Smooth muscle cell (in vitro differentiated cells): ENCODE results near the gene SIT1. TPM values are rescaled to one million over a fixed set of nuclear protein-coding genes. Genes with fewer than 3 reads are reported as not detected.
"Not testable (repeated sequence)": the region's sequence is repeated elsewhere in the genome, so short reads cannot be mapped to it uniquely, and the experiment has no call there.

Source experiments
- DNase-seq: peaks from one replicate; lab custom pipeline; 2025; ENCODE audit not compliant: unreplicated experiment; lab: John Stamatoyannopoulos, UW
- H2AFZ ChIP-seq: fragments of 200-600 bp; sonication (generic); 2 replicates; pipeline ENCODE4 v1.6.0; 2016; ENCODE audit warnings: antibody characterized with exemption, low read depth, mild to moderate bottlenecking
- H3F3A ChIP-seq: fragments of 200-600 bp; sonication (generic); 2 replicates; pipeline ENCODE4 v1.6.0; 2017; ENCODE audit warnings: antibody characterized with exemption, low read depth
- H3K27ac ChIP-seq: fragments of 200-600 bp; sonication (generic); 2 replicates; pipeline ENCODE4 v1.5.1; 2016; ENCODE audit warnings: low read depth, mild to moderate bottlenecking
- H3K27me3 ChIP-seq: fragments of 200-600 bp; sonication (generic); 2 replicates; pipeline ENCODE4 v1.6.1; 2016; ENCODE audit warnings: low read depth, mild to moderate bottlenecking
- H3K36me3 ChIP-seq: fragments of 200-600 bp; sonication (generic); 2 replicates; pipeline ENCODE4 v1.5.1; 2016; ENCODE audit warnings: low read depth
- H3K4me1 ChIP-seq: fragments of 200-600 bp; sonication (generic); 2 replicates; pipeline ENCODE4 v1.5.1; 2016; ENCODE audit warnings: low read depth
- H3K4me2 ChIP-seq: fragments of 200-600 bp; sonication (generic); 2 replicates; pipeline ENCODE4 v1.6.0; 2016; ENCODE audit warnings: mild to moderate bottlenecking
- H3K4me3 ChIP-seq: fragments of 200-600 bp; sonication (generic); 2 replicates; pipeline ENCODE4 v1.5.1; 2016; ENCODE audit warnings: mild to moderate bottlenecking
- H3K79me2 ChIP-seq: fragments of 200-600 bp; sonication (generic); 2 replicates; pipeline ENCODE4 v1.6.0; 2016; ENCODE audit warnings: low read depth, mild to moderate bottlenecking
- H3K9ac ChIP-seq: fragments of 200-600 bp; sonication (generic); 2 replicates; pipeline ENCODE4 v1.6.0; 2016; ENCODE audit warnings: low read depth
- H3K9me3 ChIP-seq: fragments of 200-600 bp; sonication (generic); replicated peaks from 2 replicates; pipeline ENCODE4 v1.5.1; 2016; ENCODE audit warnings: low read depth
- H4K20me1 ChIP-seq: fragments of 200-600 bp; sonication (generic); 2 replicates; pipeline ENCODE4 v1.6.0; 2016; ENCODE audit warnings: low read depth
- WGBS: methylation state at CpG from one replicate; pipeline ENCODE4 v1.1.7; 2016; ENCODE audit warnings: low lambda C conversion rate; 5-methylcytosine and 5-hydroxymethylcytosine counted together
- polyA plus RNA-seq: library from polyadenylated mRNA; unstranded; fragments of >200 nt; fragmentation: Nextera tagmentation; extraction: Ambion mirVana; gene quantifications from 2 replicates; pipeline ENCODE4 v1.2.1, GENCODE V29; 2016
- total RNA-seq: library from RNA; depleted of rRNA; stranded (reverse); fragments of >200 nt; gene quantifications from 2 replicates; pipeline ENCODE4 v1.2.3, GENCODE V29; 2014
- TF ChIP-seq, protein P1 (sequence below): fragments of 200-600 bp; sonication (generic); IDR thresholded peaks from 2 replicates; pipeline ENCODE4 v1.5.1; 2017; ENCODE audit warnings: borderline replicate concordance, mild to moderate bottlenecking, antibody characterized with exemption; ENCODE audit not compliant: insufficient read depth, poor library complexity, severe bottlenecking

Gene SIT1
- total and polyA plus RNA-seq, 2 experiments from 2014 or later: not detected

DNA sequence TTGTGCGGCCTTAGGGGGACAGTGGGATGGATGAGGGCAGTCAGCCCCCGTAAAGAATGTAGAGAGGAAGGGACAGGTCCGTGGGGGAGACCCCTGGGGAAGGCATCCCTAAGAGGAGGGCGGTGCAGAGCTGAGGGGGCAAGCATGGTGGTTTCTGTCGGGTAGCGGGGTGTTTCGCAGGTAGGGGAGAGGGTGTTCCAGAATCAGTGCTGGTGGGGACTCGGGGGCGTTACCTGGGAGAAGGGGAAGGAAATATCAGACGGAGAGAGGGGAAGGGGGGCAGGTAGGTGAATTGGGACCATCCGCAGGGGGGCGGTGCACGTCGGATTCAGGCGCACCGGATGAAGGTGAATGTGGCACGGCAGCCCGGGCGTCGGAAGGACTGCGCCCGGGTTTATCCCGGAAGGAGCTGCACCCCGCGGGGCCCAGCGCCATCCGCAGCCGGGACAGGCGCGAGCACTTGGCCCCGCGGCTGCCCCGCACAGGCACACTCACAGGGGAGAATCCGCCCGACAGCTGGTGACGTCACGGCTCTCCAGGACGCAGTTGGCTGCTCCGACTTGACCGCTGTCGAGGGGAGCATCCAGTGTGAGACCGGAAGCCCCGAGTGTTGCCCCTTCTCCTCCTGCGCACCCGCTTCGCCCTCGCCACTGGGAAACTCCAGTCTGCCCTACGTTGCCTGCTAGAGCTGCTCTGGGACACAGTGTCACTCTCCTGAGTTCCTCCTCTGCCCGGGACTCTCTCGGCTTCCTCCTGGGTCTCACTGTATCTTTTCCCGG, 33.9 kb downstream of the SIT1 start:
- DNase-seq: peak; percentile 11
- no peak overlapping the region for H3K9ac ChIP-seq
- peak overlapping the region; percentile 78 for H3K4me2 ChIP-seq
- no peaks in the 10 kb centered on the region for H3F3A ChIP-seq
- H3K9me3 ChIP-seq: no peaks in the 10 kb centered on the region
- TF ChIP-seq, protein P1, sequence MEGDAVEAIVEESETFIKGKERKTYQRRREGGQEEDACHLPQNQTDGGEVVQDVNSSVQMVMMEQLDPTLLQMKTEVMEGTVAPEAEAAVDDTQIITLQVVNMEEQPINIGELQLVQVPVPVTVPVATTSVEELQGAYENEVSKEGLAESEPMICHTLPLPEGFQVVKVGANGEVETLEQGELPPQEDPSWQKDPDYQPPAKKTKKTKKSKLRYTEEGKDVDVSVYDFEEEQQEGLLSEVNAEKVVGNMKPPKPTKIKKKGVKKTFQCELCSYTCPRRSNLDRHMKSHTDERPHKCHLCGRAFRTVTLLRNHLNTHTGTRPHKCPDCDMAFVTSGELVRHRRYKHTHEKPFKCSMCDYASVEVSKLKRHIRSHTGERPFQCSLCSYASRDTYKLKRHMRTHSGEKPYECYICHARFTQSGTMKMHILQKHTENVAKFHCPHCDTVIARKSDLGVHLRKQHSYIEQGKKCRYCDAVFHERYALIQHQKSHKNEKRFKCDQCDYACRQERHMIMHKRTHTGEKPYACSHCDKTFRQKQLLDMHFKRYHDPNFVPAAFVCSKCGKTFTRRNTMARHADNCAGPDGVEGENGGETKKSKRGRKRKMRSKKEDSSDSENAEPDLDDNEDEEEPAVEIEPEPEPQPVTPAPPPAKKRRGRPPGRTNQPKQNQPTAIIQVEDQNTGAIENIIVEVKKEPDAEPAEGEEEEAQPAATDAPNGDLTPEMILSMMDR: no peak
- H3K4me1 ChIP-seq: peaks cover 3% of the 10 kb centered on the region
- no peak overlapping the region for H3K27ac ChIP-seq
- H3K79me2 ChIP-seq: no peaks in the 10 kb centered on the region
- peaks cover 52% of the 10 kb centered on the region for H3K27me3 ChIP-seq
- peak overlapping the region; percentile 77 for H2AFZ ChIP-seq
- 12% methylated on average over 44 of the region's 51 CpGs for WGBS
- H3K36me3 ChIP-seq: no peaks in the 10 kb centered on the region
- no peaks in the 10 kb centered on the region for H4K20me1 ChIP-seq
- H3K4me3 ChIP-seq: peak overlapping the region; percentile 40

DNA sequence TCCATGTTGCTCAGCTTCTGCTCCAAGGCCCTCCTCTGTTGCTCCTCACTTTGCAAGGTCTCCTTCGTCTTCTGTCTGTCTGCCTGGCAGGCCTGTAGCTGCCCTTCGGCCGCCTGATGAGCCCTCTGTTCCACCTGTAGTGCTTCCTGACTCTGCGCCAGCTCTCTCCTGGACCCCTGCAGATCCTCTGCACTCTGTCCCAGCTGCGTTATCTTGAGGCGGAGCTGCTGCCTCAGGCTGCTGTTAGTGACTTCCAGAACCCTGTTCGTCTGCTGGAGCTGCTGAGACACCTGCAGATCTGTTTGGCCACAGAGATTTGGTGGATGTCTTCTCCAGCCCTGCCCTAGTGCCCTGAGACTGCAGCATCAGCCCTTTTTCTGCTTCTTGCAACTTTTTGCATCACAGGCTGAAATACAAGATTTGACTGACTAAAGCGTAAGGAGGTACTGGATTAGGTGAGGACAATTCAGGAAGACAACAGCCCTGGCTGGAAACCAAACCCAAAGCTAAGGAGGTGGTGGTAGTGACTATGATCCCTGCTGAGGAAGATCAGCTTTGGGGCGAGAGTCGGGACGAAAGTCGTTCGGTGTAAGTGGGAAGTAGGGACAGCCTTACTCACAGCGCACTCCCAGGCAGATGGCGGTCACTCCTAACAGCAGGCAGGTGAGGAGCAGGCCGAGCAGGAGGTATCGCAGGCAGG, 34.6 kb downstream of the SIT1 start:
- Histone ChIP-seq H2AFZ (no peak overlapping the region), H3K4me3 (no peak overlapping the region), H3K9ac (no peak overlapping the region), H3K36me3 (no peaks in the 10 kb centered on the region), H3K4me1 (peaks cover 3% of the 10 kb centered on the region), H3F3A (no peaks in the 10 kb centered on the region), H4K20me1 (no peaks in the 10 kb centered on the region), H3K27me3 (peaks cover 52% of the 10 kb centered on the region), H3K79me2 (no peaks in the 10 kb centered on the region), H3K4me2 (no peak overlapping the region), H3K27ac (no peak overlapping the region), H3K9me3 (no peaks in the 10 kb centered on the region)
- TF ChIP-seq, protein P1: no peak
- no peak for DNase-seq
- 62% methylated on average over 17 of the region's 17 CpGs for WGBS

DNA sequence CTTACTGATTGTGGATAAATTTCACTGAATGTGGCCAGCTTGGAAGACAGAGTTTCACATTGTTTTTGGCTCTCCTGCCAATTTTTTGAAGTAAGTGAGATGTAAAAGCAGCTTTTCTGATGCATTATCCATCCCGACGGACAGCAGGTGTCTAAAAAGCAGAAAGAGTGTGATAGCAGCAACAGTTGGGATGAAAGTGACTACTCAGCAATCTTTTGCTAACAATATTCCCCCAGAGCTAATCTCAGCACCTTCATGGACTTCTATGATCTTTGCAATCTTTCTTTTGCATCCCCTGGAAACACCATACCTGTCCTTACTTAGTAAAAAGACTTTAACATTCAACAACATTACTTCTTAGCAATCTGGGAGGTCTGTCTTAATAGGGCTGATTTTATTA, 37.9 kb downstream of the SIT1 start:
- H3K36me3 ChIP-seq: no peaks in the 10 kb centered on the region
- no peak overlapping the region for H3K27ac ChIP-seq
- no peak overlapping the region for H3K4me3 ChIP-seq
- no peaks in the 10 kb centered on the region for H3K79me2 ChIP-seq
- peaks cover 46% of the 10 kb centered on the region for H3K27me3 ChIP-seq
- H2AFZ ChIP-seq: no peak overlapping the region
- no peaks in the 10 kb centered on the region for H3K9me3 ChIP-seq
- no peak overlapping the region for H3K4me2 ChIP-seq
- H3F3A ChIP-seq: no peaks in the 10 kb centered on the region
- no peak overlapping the region for H3K9ac ChIP-seq
- H4K20me1 ChIP-seq: no peaks in the 10 kb centered on the region
- 97% methylated on average over 2 of the region's 2 CpGs for WGBS
- TF ChIP-seq, protein P1: no peak
- DNase-seq: no peak
- no peaks in the 10 kb centered on the region for H3K4me1 ChIP-seq

DNA sequence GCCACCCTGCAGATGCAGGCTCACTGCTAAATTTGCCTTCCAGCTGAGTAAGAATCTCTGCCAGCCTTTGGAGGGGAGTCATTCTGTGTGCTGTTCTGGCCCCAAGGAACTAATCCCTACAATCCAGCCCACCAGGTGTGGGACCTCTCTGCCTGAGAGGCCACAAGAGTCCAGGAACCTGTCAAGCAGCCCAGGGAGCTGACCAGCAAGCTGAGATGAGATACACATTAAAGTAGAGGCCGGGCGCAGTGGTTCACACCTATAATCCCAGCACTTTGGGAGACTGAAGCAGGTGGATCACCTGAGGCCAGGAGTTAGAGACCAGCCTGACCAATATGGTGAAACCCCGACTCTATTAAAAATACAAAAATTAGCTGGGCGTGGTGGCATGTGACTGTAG, 38.7 kb downstream of the SIT1 start:
- H3K36me3 ChIP-seq, H3K9me3 ChIP-seq, H3K79me2 ChIP-seq, H2AFZ ChIP-seq, H3K27ac ChIP-seq, H3K4me1 ChIP-seq, H3K9ac ChIP-seq, H4K20me1 ChIP-seq, H3K4me2 ChIP-seq, DNase-seq, H3F3A ChIP-seq, H3K4me3 ChIP-seq: not testable (repeated sequence)
- WGBS: 91% methylated on average over 4 of the region's 4 CpGs
- H3K27me3 ChIP-seq: peaks cover 38% of the 10 kb centered on the region
